Measurements from ENCODE around the gene GTF2IRD1. TPM values are rescaled to one million over a fixed set of nuclear protein-coding genes. Genes with fewer than 3 reads are reported as not detected.
"Not testable (repeated sequence)": the region's sequence is repeated elsewhere in the genome, so short reads cannot be mapped to it uniquely, and the experiment has no call there.

Gene GTF2IRD1, protein sequence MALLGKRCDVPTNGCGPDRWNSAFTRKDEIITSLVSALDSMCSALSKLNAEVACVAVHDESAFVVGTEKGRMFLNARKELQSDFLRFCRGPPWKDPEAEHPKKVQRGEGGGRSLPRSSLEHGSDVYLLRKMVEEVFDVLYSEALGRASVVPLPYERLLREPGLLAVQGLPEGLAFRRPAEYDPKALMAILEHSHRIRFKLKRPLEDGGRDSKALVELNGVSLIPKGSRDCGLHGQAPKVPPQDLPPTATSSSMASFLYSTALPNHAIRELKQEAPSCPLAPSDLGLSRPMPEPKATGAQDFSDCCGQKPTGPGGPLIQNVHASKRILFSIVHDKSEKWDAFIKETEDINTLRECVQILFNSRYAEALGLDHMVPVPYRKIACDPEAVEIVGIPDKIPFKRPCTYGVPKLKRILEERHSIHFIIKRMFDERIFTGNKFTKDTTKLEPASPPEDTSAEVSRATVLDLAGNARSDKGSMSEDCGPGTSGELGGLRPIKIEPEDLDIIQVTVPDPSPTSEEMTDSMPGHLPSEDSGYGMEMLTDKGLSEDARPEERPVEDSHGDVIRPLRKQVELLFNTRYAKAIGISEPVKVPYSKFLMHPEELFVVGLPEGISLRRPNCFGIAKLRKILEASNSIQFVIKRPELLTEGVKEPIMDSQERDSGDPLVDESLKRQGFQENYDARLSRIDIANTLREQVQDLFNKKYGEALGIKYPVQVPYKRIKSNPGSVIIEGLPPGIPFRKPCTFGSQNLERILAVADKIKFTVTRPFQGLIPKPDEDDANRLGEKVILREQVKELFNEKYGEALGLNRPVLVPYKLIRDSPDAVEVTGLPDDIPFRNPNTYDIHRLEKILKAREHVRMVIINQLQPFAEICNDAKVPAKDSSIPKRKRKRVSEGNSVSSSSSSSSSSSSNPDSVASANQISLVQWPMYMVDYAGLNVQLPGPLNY
- 1 to 10 TPM; 2.3 to 3.5 TPM for total RNA-seq
- 5.7 to 22.7 reads per million in 2 donors for total RNA-seq

DNA sequence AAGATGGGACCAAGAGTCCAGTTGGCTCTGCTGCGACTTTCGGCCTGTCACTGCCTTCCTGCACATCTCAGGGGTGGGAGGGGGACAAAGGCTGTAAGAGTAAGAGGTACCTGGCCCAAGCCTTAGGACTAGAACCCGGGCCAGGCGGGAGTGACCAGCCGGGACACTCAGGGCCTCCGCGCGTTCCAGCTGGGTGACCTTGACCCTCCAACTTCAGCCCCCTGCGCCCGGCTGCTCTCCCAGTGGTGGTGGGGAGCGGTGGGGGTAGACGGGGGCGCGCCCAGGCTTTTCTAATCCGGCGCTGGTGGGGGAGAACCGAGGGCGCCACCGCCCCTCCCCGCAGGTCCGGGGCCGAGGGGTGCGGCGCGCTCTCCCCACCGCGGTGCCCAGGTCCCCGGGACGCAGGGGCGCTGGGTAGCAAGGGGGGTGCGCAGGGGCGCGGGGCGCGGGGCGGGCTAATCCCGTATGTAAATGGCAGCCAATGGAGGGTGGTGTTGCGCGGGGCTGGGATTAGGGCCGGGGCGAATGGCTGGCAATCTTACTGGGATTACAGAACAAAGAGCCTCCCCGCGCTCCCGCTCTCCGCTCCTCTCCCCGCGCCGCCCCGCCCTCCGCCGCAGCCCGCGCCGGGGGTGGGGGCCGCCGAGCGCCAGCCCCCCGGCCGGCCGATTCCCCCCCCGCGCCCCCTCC lies at the start of gene GTF2IRD1:
Gene GTF2IRD1, plus strand, starts transcription at position 585 of the 690 bp plus-strand sequence. CDS start 54,175 bp downstream, outside the sequence.
- H3K27me3 Mint-ChIP-seq, result no peaks in the 10 kb centered on the region
- no peaks in the 10 kb centered on the region for H3K36me3 Mint-ChIP-seq (ENCODE audit: low read depth)
- H3K4me1 Mint-ChIP-seq, result peaks cover 15% of the 10 kb centered on the region
- peak; percentile 23 to 64 (median 53) for DNase-seq
- peak within 1 kb of the TSS; percentile 97 for H3K27ac Mint-ChIP-seq
- H3K4me3 Mint-ChIP-seq, result peak within 1 kb of the TSS; percentile 89
- no peaks in the 10 kb centered on the region for H3K9me3 ChIP-seq (ENCODE audit: control insufficient read depth, low read length, poor library complexity, severe bottlenecking)
- ATAC-seq, result peak; percentile 32

DNA sequence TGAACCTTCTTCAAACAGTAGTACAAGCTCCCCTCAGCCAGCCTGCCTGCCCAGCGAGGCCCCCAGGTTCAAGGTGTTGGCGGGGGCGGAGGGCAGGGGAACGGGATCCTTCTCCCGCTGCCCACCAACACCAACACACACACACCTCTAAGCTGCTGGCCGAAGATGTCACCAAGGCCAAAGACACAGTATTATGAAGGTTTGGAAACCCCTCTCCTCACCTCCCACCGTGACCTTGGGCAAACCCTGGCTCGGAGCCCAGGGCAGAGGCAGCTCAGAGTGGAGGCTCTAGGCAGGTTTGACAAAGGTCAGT lies 49.4 kb upstream of the GTF2IRD1 start:
- DNase-seq (no peak), ATAC-seq (no peak)
- peaks cover 4% of the 10 kb centered on the region for H3K4me1 Mint-ChIP-seq
- no peaks in the 10 kb centered on the region for H3K9me3 ChIP-seq (ENCODE audit: control insufficient read depth, low read length, poor library complexity, severe bottlenecking)
- H3K27ac Mint-ChIP-seq, result no peak overlapping the region
- H3K27me3 Mint-ChIP-seq, result no peaks in the 10 kb centered on the region
- no peaks in the 10 kb centered on the region for H3K36me3 Mint-ChIP-seq (ENCODE audit: low read depth)
- H3K4me3 Mint-ChIP-seq, result no peak overlapping the region

DNA sequence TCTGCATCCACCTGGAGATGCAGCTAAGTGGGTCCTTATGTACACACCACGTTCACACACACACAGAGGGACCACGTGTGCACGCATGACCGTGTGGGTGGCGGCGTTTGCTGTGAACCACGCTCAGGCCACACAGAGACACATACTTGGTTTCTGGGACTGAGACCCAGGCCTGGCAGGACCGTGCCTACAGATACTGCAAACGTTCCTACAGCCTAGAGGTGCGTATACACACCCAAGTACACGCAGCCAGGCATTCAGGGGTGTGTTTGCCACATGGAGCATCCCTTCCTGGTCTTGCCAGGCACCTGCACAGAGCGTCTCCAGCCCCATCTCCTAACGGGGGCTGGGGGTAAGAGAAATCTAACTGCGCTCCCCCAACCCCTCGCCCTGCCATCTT lies 49.0 kb upstream of the GTF2IRD1 start:
- no peaks in the 10 kb centered on the region for H3K36me3 Mint-ChIP-seq (ENCODE audit: low read depth)
- no peaks in the 10 kb centered on the region for H3K27me3 Mint-ChIP-seq
- no peak for DNase-seq

DNA sequence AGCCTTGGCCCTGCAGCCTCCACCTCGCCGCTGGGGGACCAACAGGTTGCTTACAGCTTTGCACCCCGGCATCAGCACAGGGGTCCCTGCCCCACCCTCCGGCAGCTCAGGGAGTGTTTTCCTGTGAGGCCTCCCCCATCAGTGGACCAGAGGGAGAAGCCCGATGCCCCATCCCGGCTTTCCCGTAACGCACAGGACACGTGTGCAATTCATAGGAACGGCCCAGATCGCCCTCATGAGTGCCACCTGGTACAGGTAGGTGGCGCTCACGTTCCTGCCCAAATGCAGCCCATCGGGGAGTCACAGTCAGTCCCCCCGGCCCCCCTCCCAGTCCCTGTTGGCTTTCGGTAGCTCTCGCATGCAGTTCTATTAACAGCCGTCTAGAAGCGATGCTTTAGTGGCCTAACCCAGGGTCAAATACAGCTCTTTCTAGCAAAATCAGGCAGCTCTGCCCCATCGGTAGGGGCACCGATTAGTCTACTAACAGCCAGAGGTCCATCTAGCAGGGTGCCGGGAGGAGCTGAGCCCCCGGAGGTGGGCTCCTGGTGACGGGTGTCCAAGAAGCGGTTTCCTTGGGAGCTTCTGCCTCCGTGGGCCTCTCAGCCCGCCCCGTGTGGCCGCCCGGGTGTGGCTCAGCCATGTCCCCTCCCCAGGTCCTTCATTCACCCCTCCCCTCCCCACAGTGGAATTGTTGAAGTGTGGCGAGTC lies 48.4 kb upstream of the GTF2IRD1 start:
- no peaks in the 10 kb centered on the region for H3K9me3 ChIP-seq (ENCODE audit: control insufficient read depth, low read length, poor library complexity, severe bottlenecking)
- DNase-seq, result no peak
- no peak overlapping the region for H3K27ac Mint-ChIP-seq
- no peaks in the 10 kb centered on the region for H3K36me3 Mint-ChIP-seq (ENCODE audit: low read depth)
- H3K27me3 Mint-ChIP-seq, result no peaks in the 10 kb centered on the region
- no peak overlapping the region for H3K4me3 Mint-ChIP-seq
- H3K4me1 Mint-ChIP-seq, result peaks cover 6% of the 10 kb centered on the region
- no peak for ATAC-seq

More for the DNA sequence above, 49.0 kb upstream of the GTF2IRD1 start:
- ATAC-seq, result no peak
- H3K4me3 Mint-ChIP-seq, result no peak overlapping the region
- peaks cover 6% of the 10 kb centered on the region for H3K4me1 Mint-ChIP-seq
- no peaks in the 10 kb centered on the region for H3K9me3 ChIP-seq (ENCODE audit: control insufficient read depth, low read length, poor library complexity, severe bottlenecking)
- H3K27ac Mint-ChIP-seq, result no peak overlapping the region

DNA sequence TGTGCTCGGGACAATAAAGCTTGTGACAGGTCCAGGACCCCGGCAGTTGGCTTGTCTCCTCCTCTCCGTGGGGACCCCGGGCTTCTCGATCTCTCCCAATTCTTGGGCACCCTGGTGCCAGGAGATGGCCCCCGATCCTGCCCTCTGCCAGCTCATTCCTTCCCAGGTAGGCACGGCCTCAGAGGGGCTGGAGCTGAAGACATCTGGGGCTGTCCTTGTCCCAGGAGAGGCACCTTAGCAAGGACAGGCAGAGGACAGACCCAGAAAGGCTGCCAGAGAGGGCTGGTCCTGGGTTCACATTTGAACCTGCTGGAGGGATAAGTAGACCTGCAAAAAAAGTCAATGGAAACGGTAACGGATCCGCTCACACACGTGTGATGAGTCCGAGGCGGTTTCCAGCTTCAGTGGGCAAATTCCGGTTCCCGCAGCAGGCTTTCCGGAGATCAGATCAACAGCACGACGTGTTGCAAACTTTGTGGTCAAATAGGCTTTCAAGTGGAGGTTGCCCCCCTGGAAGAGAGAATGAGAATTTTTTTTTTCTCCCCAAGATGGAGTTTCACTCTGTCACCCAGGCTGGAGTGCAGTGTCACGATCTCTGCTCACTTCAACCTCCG lies 47.7 kb upstream of the GTF2IRD1 start:
- DNase-seq (no peak), ATAC-seq (no peak)
- Mint-ChIP-seq H3K27ac (no peak overlapping the region), H3K4me1 (peaks cover 6% of the 10 kb centered on the region), H3K27me3 (no peaks in the 10 kb centered on the region), H3K4me3 (no peak overlapping the region), H3K36me3 (ENCODE audit: low read depth) (no peaks in the 10 kb centered on the region)
- no peaks in the 10 kb centered on the region for H3K9me3 ChIP-seq (ENCODE audit: control insufficient read depth, low read length, poor library complexity, severe bottlenecking)

DNA sequence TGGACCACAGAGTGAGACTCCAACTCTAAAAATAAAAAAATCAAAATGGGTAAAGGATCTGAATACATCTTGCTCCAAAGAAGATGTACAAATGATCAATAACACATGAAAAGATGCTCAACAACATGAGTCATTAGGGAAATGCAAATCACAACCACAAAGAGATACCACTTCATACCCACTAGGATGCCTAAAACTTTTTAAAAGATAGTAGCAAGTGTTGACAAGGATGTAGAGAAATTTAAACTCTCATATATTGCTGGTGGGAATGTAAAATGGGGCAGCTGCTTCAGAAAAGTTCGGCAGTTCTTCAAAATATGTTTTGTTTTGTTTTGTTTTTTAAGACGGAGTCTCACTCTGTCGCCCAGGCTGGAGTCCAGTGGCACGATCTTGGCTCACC lies 45.7 kb upstream of the GTF2IRD1 start:
- Mint-ChIP-seq H3K27ac (no peak overlapping the region), H3K27me3 (no peaks in the 10 kb centered on the region), H3K36me3 (ENCODE audit: low read depth) (no peaks in the 10 kb centered on the region), H3K4me1 (peaks cover 2% of the 10 kb centered on the region), H3K4me3 (no peak overlapping the region)
- no peaks in the 10 kb centered on the region for H3K9me3 ChIP-seq (ENCODE audit: control insufficient read depth, low read length, poor library complexity, severe bottlenecking)
- no peak for DNase-seq
- no peak for ATAC-seq

DNA sequence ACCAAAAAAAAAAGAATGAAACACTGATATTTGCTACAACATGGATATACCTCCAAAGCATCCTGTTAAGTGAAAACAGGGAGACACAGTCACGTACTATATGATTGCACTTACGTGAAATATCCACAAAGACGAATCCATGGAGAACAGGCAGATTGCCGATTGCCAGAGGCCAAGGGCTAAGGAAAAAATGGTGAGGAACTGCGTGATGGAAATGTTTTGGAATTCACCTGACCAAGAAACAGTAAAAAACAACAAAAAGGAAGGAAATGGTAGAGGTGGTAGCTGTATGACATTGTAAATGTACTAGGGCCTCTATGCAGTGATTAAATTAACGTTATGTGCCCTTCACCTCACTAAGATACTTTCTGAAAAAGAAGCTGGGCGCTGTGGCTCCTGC lies 44.1 kb upstream of the GTF2IRD1 start:
- ATAC-seq (no peak), DNase-seq (no peak)
- Mint-ChIP-seq H3K36me3 (ENCODE audit: low read depth) (no peaks in the 10 kb centered on the region), H3K27ac (no peak overlapping the region), H3K27me3 (no peaks in the 10 kb centered on the region), H3K4me1 (peaks cover 2% of the 10 kb centered on the region), H3K4me3 (no peak overlapping the region)
- H3K9me3 ChIP-seq (ENCODE audit: control insufficient read depth, low read length, poor library complexity, severe bottlenecking), result no peaks in the 10 kb centered on the region

DNA sequence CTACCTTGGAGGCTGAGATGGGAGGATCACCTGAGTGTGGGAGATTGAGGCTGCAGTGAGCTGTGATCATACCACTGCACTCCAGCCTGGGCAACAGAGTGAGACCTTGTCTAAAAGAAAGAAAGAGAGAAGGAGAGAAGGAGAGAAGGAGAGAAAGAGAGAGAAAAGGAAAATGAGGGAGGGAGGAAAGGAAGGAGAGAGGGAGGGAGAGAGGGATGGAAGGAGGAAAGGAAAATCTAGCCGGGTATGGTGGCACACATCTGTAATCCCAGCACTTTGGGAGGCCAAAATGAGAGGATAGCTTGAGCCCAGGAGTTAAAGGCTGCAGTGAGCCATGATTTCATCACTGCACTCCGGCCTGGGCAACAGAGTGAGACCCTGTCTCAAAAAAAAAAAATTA lies 42.9 kb upstream of the GTF2IRD1 start:
- Mint-ChIP-seq H3K27me3 (no peaks in the 10 kb centered on the region), H3K4me1 (peaks cover 2% of the 10 kb centered on the region), H3K27ac (no peak overlapping the region), H3K4me3 (no peak overlapping the region), H3K36me3 (ENCODE audit: low read depth) (no peaks in the 10 kb centered on the region)
- H3K9me3 ChIP-seq (ENCODE audit: control insufficient read depth, low read length, poor library complexity, severe bottlenecking), result no peaks in the 10 kb centered on the region
- no peak for ATAC-seq
- no peak for DNase-seq

DNA sequence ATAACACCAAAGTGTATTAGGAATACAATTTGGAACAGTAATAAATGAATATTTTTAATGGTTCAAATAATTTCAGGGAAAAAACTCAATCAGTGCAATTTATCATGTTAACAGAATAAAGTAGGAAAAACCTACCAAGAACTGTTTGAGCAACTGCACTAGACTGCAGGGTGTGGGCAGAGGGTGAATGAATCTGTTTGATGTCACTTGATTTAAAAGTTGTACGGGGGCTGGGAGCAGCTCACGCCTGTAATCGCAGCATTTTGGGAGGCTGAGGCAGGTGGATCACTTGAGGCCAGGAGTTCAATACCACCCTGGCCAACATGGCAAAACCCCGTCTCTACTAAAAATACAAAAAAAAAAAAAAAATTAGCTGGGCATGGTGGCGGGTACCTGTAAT lies 42.1 kb upstream of the GTF2IRD1 start:
- H3K27ac Mint-ChIP-seq; H3K9me3 ChIP-seq (ENCODE audit: control insufficient read depth, low read length, poor library complexity, severe bottlenecking); H3K27me3 Mint-ChIP-seq; H3K36me3 Mint-ChIP-seq (ENCODE audit: low read depth); DNase-seq; H3K4me1 Mint-ChIP-seq; H3K4me3 Mint-ChIP-seq; ATAC-seq: not testable (repeated sequence)

DNA sequence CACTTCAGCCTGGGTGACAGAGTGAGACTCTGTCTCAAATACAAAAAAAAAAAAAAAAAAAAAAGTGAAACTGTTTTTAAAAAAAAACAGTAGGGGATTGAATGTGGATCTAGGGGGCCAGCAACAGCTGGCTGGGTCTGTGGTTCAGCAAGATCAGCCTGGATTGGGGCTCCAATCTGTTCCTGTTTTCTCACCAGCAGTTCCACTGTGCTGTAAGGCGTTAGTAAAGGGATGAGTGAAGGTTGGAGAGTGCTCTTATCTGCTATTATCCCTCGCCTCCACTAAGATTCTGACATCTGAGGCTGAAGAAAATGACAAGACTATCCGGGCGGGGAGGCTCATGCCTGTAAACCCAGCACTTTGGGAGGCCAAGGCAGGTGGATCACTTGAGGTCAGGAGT lies 41.6 kb upstream of the GTF2IRD1 start:
- no peaks in the 10 kb centered on the region for H3K27me3 Mint-ChIP-seq
- H3K36me3 Mint-ChIP-seq (ENCODE audit: low read depth), result no peaks in the 10 kb centered on the region
- H3K4me3 Mint-ChIP-seq, result no peak overlapping the region
- H3K27ac Mint-ChIP-seq, result no peak overlapping the region
- no peak for DNase-seq
- peaks cover 2% of the 10 kb centered on the region for H3K4me1 Mint-ChIP-seq
- ATAC-seq, result no peak
- no peaks in the 10 kb centered on the region for H3K9me3 ChIP-seq (ENCODE audit: control insufficient read depth, low read length, poor library complexity, severe bottlenecking)

DNA sequence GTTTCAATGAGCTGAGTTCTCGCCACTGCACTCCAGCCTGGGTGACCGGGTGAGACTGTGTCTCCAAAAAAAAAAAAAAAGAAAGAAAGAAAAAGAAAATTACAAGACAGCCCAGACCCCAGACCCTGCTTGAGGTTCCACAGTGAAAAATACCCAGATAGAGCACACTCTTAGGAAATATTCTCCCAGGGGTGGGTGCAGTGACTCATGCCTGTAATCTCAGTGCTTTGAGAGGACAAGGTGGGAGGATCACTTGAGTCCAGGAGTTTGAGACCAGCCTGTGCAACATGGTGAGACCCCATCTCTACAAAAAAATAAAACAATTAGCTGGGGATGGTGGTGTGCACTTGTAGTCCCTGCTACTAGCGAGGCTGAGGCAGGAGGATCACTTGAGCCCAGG lies 41.1 kb upstream of the GTF2IRD1 start:
- no peaks in the 10 kb centered on the region for H3K9me3 ChIP-seq (ENCODE audit: control insufficient read depth, low read length, poor library complexity, severe bottlenecking)
- Mint-ChIP-seq H3K27me3 (no peaks in the 10 kb centered on the region), H3K4me3 (no peak overlapping the region), H3K4me1 (peaks cover 2% of the 10 kb centered on the region), H3K27ac (no peak overlapping the region), H3K36me3 (ENCODE audit: low read depth) (no peaks in the 10 kb centered on the region)
- ATAC-seq (no peak), DNase-seq (no peak)

DNA sequence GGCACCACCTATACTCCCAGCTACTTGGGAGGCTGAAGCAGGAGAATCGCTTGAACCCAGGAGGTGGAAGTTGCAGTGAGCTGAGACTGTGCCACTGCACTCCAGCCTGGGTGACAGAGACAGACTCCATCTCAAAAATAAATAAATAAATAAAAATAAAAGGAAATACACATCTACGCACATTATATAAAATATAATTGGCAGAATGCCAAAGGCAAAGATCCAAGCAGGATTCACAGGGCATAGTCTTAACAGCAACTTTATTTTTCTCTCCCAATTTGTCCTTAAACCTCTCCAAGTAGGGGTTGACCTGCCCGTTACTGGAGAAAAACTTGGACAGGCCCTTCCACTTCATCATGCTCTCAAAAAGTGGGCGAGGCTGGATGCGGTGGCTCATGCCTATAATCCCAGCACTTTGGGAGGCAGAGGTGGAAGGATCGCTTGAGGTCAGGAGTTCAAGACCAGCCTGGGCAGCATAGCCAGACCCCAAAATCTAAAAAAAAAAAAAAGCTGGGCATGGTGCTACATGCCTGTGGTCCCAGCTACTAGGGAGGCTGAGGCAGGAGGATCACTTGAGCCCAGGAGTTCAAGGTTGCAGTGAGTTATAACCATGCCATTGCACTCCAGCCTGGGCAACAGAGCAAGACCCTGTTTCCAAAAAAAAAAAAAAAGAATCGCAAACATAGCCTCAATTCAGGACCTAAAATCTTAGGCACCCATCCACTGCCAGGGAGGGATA lies 38.9 kb upstream of the GTF2IRD1 start:
- not testable (repeated sequence) for H3K27me3 Mint-ChIP-seq; H3K4me3 Mint-ChIP-seq; ATAC-seq; H3K4me1 Mint-ChIP-seq; H3K9me3 ChIP-seq (ENCODE audit: control insufficient read depth, low read length, poor library complexity, severe bottlenecking); H3K27ac Mint-ChIP-seq; DNase-seq; H3K36me3 Mint-ChIP-seq (ENCODE audit: low read depth)
